KBM-7 (cell line): ENCODE data around the gene EBF3.
A peak's percentile ranks its signal among the peaks of the same experiment; 100 is the strongest.

Experiments
- DNase-seq: peaks from one replicate; pipeline ENCODE4 v3.0.0-alpha.2; 2015
- in situ Hi-C: fragments of 300-500 bp; cut with MboI; formaldehyde crosslinking; loops from 2 replicates; pipeline ENCODE4 v1.14.3; 2020; ENCODE audit warnings: low sequenced_read_pairs, low pct_unique_long_range_greater_than_20kb, mixed read lengths

EBF3 gene

GRCh38 chr10:129961157-129961701, 2.8 kb downstream of the EBF3 start:
- in situ Hi-C loops = no loop called here
- no peak for DNase-seq

GRCh38 chr10:129960481-129961156, 3.5 kb downstream of the EBF3 start:
- in situ Hi-C loops = no loop called here
- no peak for DNase-seq

DNA sequence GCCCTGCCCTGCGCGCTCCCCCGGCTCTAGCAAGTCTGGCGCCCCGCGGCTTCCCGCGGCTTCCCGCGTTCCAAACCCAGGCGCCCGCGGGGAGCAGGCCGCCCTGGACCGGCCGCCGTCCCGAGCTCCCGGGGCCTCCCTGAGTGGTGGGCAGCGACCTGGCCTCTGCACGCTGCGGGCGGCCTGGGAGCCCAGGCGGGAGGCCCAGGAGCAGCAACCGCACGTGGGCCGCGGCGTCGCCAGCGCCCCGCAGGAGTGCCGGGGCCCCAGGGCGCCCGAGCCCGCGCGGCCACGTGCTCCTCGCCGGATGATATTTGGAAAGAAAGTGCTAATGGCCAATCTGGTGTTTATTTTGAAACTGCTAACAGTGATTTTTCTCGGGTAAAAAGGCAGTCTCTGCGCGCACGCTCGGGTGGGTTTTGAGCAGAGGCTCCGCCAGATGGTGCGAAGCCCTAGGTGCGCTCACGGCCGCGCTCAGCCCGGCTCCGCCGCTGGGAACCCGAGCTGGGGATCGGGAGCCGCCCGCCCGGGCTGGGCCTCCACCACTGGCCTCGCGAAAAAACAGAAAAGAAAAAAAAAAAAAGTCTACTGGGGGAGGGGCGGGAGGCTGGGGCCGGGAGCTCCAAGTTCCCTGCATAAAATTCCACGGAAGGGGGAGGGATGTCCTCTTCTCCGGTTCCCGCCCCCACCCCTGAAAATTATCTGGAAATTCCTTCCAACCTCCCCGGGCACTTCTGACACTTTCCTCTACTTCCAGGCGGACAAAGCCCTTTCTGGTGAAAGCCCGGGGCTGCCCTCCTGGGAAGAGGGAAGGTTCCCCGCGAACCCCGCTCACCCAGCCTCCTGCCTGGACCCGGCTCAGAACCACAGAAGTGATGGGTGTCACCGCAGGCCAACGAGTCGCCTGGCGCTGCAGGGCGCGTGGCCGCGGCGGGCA, 4.3 kb downstream of the EBF3 start:
- in situ Hi-C loops = no loop called here
- no peak for DNase-seq

DNA sequence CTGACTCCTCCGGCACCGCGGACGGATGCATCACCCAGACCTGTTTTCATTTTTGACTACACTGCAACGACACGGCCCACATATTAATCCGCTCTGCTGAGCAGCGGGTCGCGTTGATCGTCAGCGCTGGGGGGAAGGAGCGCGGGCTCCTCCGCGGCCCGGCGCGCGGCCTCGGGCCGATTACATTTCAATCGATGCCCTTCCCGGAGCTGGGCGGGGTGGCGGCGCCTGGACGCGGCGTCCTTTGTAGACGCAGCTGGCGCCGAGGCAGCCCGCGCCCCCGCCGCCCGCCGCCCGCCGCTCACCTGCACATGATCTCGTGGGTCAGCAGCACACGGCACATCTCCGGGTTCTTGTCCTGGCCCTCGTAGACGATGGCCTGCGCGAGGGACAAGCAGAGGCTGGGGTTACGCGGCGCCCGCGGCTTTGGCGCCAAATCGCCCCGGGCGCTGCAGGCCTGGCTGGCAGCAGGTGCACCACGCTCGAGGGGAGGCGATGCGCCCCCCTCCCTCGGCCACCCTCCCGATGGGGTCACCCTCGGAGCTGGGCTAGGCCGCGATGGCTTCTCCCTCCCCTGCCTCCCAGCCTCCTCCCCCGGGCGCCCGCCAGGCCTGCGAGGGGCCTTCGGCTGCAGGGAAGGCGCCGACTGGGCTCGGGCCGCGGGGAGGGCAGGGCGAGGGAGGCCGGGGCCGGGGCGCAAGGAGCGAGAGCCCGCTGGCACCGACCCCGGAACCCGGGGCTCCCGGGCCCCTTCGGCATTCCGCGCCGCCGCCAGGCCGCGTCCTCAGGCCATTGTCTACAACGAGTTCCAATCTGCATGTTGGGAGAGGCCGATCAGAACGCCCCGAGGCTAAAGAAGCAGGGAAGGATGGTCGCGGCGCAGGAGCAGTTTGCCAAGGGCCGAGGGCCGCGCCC, 5.2 kb downstream of the EBF3 start:
- in situ Hi-C loops = no loop called here
- DNase-seq = peak; percentile 21

- in situ Hi-C loops = no loop called here
These were observed 5.9 kb downstream of the EBF3 start for GRCh38 chr10:129958148-129958628.

DNA sequence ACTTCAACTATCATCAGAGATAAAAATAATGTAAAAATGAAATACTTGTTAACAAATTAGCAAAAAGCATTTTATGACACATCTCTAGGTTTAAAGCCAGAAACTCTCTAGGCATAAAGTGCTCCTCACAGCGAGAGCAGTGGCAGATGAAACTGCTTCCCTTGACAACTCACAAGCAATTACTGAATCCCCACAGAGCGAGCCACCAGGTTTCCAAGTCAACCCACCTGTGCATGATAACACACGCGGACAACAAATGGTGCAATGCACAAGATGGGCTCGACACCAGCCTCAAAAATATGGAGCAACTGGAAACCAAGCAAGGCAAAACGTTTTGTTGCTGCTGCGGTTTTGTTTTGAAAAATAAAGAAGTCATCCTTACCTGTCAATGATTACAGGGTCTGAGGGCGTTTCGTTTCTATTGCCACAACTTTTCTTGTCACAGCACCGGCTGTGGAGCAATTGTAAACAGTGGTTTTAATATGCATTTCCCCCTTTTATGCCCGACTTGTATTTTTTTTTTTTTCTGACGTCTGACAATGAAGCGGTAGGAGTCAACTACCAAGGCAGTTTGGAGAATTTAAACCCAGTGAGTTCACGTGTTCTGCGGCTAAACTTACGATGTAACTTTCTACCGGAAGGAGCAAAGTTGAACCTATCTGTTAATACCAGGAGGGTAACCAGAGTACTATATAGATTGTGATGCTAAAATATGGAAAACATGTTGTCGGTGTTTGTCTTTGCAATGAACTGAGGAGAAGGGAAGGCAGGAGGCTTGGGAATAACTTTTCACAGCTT, 7.0 kb downstream of the EBF3 start:
- DNase-seq = no peak
- in situ Hi-C loops = no loop called here

More at GRCh38 chr10:129958148-129958628, 5.9 kb downstream of the EBF3 start:
- DNase-seq = no peak

DNA sequence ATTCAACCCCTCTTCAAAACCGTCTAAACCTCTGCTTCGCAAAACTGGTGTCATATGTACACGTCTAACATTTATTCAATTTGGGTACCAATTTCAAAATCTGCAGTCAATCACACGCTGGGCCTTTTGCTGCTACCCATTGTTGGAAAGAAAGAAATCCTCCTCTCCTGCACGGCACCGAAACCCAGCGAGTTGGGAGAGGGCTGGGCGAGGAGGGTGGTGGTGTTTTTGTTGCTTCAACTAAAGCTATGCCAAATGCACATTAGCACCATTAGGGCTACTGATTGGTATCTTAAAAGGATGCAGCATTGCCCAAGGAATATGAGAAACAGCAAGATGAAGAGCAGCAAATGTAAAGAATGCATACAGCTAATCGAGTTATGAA, 7.8 kb downstream of the EBF3 start:
- in situ Hi-C loops = no loop called here

GRCh38 chr10:129955601-129956285, 8.3 kb downstream of the EBF3 start:
- in situ Hi-C loops = no loop called here

More for the DNA sequence above, 7.8 kb downstream of the EBF3 start:
- DNase-seq = no peak

DNA sequence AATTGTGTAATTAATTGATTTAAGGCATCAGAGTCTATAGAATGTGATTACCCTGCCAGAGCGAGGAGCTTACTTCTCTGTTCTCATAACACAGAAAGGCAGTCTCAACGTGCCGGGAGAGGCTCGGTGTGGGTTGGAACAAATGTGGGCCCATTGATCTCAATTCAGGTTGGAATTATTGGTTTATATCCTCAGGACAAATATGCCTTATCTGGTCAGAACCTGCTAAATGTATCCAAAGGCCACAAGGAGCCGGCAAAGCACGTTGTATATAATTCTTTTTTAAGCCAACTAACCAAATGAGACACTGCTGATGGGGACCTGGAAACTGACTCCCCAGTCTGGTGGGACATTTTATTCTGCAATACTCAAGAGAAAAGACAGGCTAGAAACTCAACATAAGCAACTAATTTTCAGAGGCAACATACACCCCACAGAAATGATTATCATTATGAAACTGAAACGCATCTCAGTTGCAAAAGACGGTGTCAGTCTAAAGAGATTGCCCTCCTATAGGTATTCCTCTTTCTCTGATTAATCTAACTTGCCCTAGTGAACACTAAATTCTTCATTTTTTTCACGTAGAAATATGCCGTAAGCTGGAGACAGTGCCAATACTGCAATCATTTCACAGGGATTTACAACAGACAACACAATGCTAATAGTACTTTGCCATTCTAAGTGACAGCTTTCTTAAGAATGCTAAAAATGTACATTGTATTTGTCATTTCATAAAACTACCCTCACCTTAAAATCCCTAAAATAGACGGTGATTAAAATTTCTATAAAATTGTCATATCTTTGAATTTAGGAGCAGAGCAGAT, 9.4 kb downstream of the EBF3 start:
- DNase-seq = no peak
- in situ Hi-C loops = no loop called here

More at GRCh38 chr10:129955601-129956285, 8.3 kb downstream of the EBF3 start:
- DNase-seq = no peak

GRCh38 chr10:129953119-129954051, 10.7 kb downstream of the EBF3 start:
- in situ Hi-C loops = no loop called here
- no peak for DNase-seq

- DNase-seq = no peak
- in situ Hi-C loops = no loop called here
These were observed 11.5 kb downstream of the EBF3 start for GRCh38 chr10:129952378-129953118.

- in situ Hi-C loops = no loop called here
- no peak for DNase-seq
These were observed 12.2 kb downstream of the EBF3 start for GRCh38 chr10:129951970-129952265.

DNA sequence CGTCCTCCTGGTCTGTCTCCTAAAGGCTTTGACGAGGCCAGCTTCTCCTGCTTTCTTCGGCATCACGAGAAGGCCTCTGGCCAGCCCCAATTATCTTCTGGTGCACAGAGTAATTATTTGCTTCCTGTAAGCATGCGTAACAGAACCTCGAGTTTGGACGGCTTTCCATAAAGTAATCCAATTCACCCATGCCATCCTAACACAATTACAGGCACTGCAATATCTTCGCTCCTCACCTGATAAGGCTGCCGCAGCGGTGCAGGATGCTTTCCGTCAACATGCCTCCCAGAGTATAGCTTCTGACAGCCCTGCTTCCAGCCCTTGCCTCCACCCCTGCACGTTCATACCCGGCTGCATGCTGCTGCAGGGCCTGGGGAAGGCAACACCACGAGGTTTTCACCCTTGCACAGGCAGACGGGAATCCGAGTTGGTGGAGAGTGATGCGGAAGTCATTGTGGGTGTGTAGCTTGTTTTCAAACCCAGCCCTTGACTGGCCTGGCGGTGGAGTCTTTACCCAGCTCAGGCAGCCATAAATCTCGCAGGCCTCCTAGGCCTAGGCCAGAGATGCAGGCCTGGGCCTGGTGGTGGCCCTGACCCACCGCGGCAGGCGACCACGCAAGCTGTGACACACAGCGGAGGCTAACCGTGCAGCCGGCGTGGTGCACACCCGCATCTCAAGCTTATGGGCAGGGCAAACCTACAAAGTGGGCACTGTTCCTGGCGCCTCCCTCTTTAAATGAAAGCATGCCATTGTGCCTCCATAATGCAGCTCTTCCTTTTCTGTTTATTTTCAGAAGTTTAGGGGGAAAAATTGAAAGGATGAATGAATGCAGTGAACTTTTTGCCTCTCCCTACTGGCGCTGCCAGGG, 12.7 kb downstream of the EBF3 start:
- in situ Hi-C loops = no loop called here
- no peak for DNase-seq

DNA sequence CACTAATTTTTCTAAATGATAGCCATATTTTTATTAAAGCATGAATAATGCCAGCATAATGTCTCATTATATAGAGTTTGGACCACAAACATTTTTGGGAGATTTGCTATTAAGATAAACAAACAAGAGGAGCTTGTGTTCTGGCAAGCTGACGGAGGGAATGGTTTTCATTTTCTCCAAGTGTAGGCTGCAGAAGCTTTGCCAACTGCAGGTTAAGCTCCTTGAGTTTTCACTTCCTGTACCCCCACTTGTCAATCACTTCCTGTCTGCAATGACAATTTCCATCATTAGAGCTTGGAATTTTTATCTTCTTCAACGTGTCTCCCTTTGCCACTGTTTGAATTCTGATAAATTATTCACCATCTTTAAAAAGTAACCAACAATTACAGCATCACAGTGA, 13.4 kb downstream of the EBF3 start:
- in situ Hi-C loops = no loop called here
- DNase-seq = no peak

GRCh38 chr10:129949891-129950291, 14.2 kb downstream of the EBF3 start:
- in situ Hi-C loops = no loop called here
- peak; percentile 49 for DNase-seq
